Measurements from ENCODE around the gene VPS45. TPM values are rescaled to one million over a fixed set of nuclear protein-coding genes. Genes with fewer than 3 reads are reported as not detected.

The VPS45 gene
- total and polyA plus RNA-seq, 7 experiments from 2014 or later, result 20.3 to 37.7 (median 27.0) TPM

- peak overlapping the region; percentile 79 to 96 (median 94) for H3K27ac Mint-ChIP-seq
- Histone ChIP-seq H3K9me3 (ENCODE audit: control insufficient read depth in 2 of 3, low read length in 3 of 3) (no peaks in the 10 kb centered on the region), H3K4me1 (ENCODE audit: control insufficient read depth in 2 of 2, insufficient read depth in 2 of 2, low read length in 2 of 2) (peaks cover 36 to 48% of the 10 kb centered on the region in 2 donors), H3K36me3 (ENCODE audit: control insufficient read depth in 2 of 3, insufficient read depth in 3 of 3, low read length in 3 of 3) (no peaks in the 10 kb centered on the region), H3K27me3 (ENCODE audit: control insufficient read depth in 2 of 2, insufficient read depth in 2 of 2, low read length in 2 of 2) (no peaks in the 10 kb centered on the region), H3K27ac (ENCODE audit: low read depth, low read length) (peak overlapping the region; percentile 62), H3K4me3 (ENCODE audit: low read length) (no peak overlapping the region)
- H3K4me3 Mint-ChIP-seq, result peak overlapping the region; percentile 55 to 86 (median 75)
- H3K4me1 Mint-ChIP-seq, result peaks cover 44 to 91% (median 85%) of the 10 kb centered on the region in 7 donors
- DNase-seq, result peak in 7 of 9 donors; percentile 29 to 67 (median 56)
- intact Hi-C loops (cut with micrococcal nuclease), result loop anchor here in 1 of 2 donors (1.0 to 2.0 kb wide), 4 partner anchors 14 to 42 kb away; partner anchors contain the start of genes PLEKHO1 and VPS45
- peak; percentile 85 for ATAC-seq
- peaks cover 0 to 45% (median 0%) of the 10 kb centered on the region in 5 donors for H3K36me3 Mint-ChIP-seq
- no peaks in the 10 kb centered on the region for H3K27me3 Mint-ChIP-seq
- H3K9me3 Mint-ChIP-seq, result peaks cover 0 to 3% (median 0%) of the 10 kb centered on the region in 11 donors
- POLR2A ChIA-PET, result interaction anchor here (0.9 to 1.9 kb wide), 5 partner anchors 12 to 257 kb away, joined by 3 to 7 read pairs (median 3); partner anchors contain the start of genes PLEKHO1 and VPS45
- CTCF ChIA-PET, result interaction anchor here (0.6 to 1.7 kb wide), 3 partner anchors 11 to 56 kb away, joined by 3 to 6 read pairs (median 3); no protein-coding TSS in a partner anchor
Measured at GRCh38 chr1:150106341-150106740, 38.8 kb downstream of the VPS45 start.

GRCh38 chr1:150109586-150109985, 42.0 kb downstream of the VPS45 start:
- Mint-ChIP-seq H3K4me3 (peak overlapping the region; percentile 65 to 87 (median 80)), H3K4me1 (peaks cover 40 to 81% (median 76%) of the 10 kb centered on the region in 7 donors), H3K27ac (peak overlapping the region; percentile 76 to 96 (median 94)), H3K9me3 (peaks cover 0 to 7% (median 3%) of the 10 kb centered on the region in 11 donors), H3K36me3 (peaks cover 0 to 56% (median 9%) of the 10 kb centered on the region in 5 donors), H3K27me3 (no peaks in the 10 kb centered on the region)
- intact Hi-C loops (cut with micrococcal nuclease), result loop anchor here in 1 of 2 donors (1.0 kb wide), 1 partner anchor 42 kb away; no protein-coding TSS in a partner anchor
- peak; percentile 67 for ATAC-seq
- peak overlapping the region; percentile 57 for H3K27ac ChIP-seq (ENCODE audit: low read depth, low read length)
- POLR2A ChIA-PET, result interaction anchor here (0.7 to 4.6 kb wide), 16 partner anchors 15 to 226 kb away, joined by 3 to 82 read pairs (median 4); partner anchors contain the start of genes PLEKHO1 and VPS45
- no peaks in the 10 kb centered on the region for H3K27me3 ChIP-seq (ENCODE audit: control insufficient read depth in 2 of 2, insufficient read depth in 2 of 2, low read length in 2 of 2)
- CTCF ChIA-PET, result interaction anchor here (1.7 kb wide), 1 partner anchor 37 kb away, joined by 5 read pairs; no protein-coding TSS in a partner anchor
- peak in 5 of 9 donors; percentile 13 to 42 (median 39) for DNase-seq
- H3K4me3 ChIP-seq (ENCODE audit: low read length), result peak overlapping the region; percentile 44
- no peaks in the 10 kb centered on the region for H3K36me3 ChIP-seq (ENCODE audit: control insufficient read depth in 2 of 3, insufficient read depth in 3 of 3, low read length in 3 of 3)
- peaks cover 41 to 52% of the 10 kb centered on the region in 2 donors for H3K4me1 ChIP-seq (ENCODE audit: control insufficient read depth in 2 of 2, insufficient read depth in 2 of 2, low read length in 2 of 2)
- no peaks in the 10 kb centered on the region for H3K9me3 ChIP-seq (ENCODE audit: control insufficient read depth in 2 of 3, low read length in 3 of 3)

- H3K4me3 Mint-ChIP-seq, result peak overlapping the region; percentile 65 to 87 (median 80)
- ChIA-PET POLR2A (interaction anchor here (0.7 to 4.6 kb wide), 16 partner anchors 12 to 226 kb away, joined by 3 to 82 read pairs (median 4); partner anchors contain the start of genes PLEKHO1 and VPS45), CTCF (interaction anchor here (0.5 to 1.7 kb wide), 2 partner anchors 38 to 113 kb away, joined by 3 to 5 read pairs; no protein-coding TSS in a partner anchor)
- Histone ChIP-seq H3K4me1 (ENCODE audit: control insufficient read depth in 2 of 2, insufficient read depth in 2 of 2, low read length in 2 of 2) (peaks cover 41 to 52% of the 10 kb centered on the region in 2 donors), H3K4me3 (ENCODE audit: low read length) (peak overlapping the region; percentile 44), H3K9me3 (ENCODE audit: control insufficient read depth in 2 of 3, low read length in 3 of 3) (no peaks in the 10 kb centered on the region), H3K36me3 (ENCODE audit: control insufficient read depth in 2 of 3, insufficient read depth in 3 of 3, low read length in 3 of 3) (no peaks in the 10 kb centered on the region), H3K27me3 (ENCODE audit: control insufficient read depth in 2 of 2, insufficient read depth in 2 of 2, low read length in 2 of 2) (no peaks in the 10 kb centered on the region), H3K27ac (ENCODE audit: low read depth, low read length) (peak overlapping the region; percentile 57)
- ATAC-seq (peak; percentile 39), DNase-seq (peak in 7 of 9 donors; percentile 10 to 47 (median 38))
- intact Hi-C loops (cut with micrococcal nuclease), result loop anchor here in 1 of 2 donors (1.0 kb wide), 1 partner anchor 39 kb away; the partner anchor contains the start of gene PLEKHO1
- peaks cover 40 to 76% (median 72%) of the 10 kb centered on the region in 7 donors for H3K4me1 Mint-ChIP-seq
- peaks cover under 1 to 11% (median 4%) of the 10 kb centered on the region in 11 donors for H3K9me3 Mint-ChIP-seq
- peaks cover 3 to 56% (median 13%) of the 10 kb centered on the region in 5 donors for H3K36me3 Mint-ChIP-seq
- H3K27ac Mint-ChIP-seq, result peak overlapping the region; percentile 56 to 96 (median 94)
- H3K27me3 Mint-ChIP-seq, result no peaks in the 10 kb centered on the region
Measured at GRCh38 chr1:150110116-150110515, 42.5 kb downstream of the VPS45 start.

GRCh38 chr1:150111670-150112069, 44.1 kb downstream of the VPS45 start:
- CTCF ChIA-PET, result interaction anchor here (0.5 kb wide), 1 partner anchor 61 kb away, joined by 4 read pairs; no protein-coding TSS in a partner anchor
- no peak for ATAC-seq
- H3K4me1 ChIP-seq (ENCODE audit: control insufficient read depth in 2 of 2, insufficient read depth in 2 of 2, low read length in 2 of 2), result peaks cover 29 to 37% of the 10 kb centered on the region in 2 donors

GRCh38 chr1:150115121-150115520, 47.5 kb downstream of the VPS45 start:
- H3K9me3 Mint-ChIP-seq, result peaks cover 0 to 20% (median 11%) of the 10 kb centered on the region in 11 donors
- H3K36me3 Mint-ChIP-seq, result peaks cover 7 to 36% (median 22%) of the 10 kb centered on the region in 5 donors
- H3K27me3 ChIP-seq (ENCODE audit: control insufficient read depth in 2 of 2, insufficient read depth in 2 of 2, low read length in 2 of 2), result no peaks in the 10 kb centered on the region
- H3K4me3 ChIP-seq (ENCODE audit: low read length), result no peak overlapping the region
- H3K27ac ChIP-seq (ENCODE audit: low read depth, low read length), result no peak overlapping the region
- ChIA-PET CTCF (interaction anchor here (0.5 to 1.2 kb wide), 2 partner anchors 32 to 42 kb away, joined by 3 to 5 read pairs; no protein-coding TSS in a partner anchor), POLR2A (interaction anchor here (0.7 to 1.8 kb wide), 3 partner anchors 24 to 229 kb away, joined by 3 to 7 read pairs (median 5); partner anchors contain the start of gene PLEKHO1)
- ATAC-seq (no peak), DNase-seq (no peak)
- H3K4me1 ChIP-seq (ENCODE audit: control insufficient read depth in 2 of 2, insufficient read depth in 2 of 2, low read length in 2 of 2), result peaks cover 15 to 17% of the 10 kb centered on the region in 2 donors
- intact Hi-C loops (cut with micrococcal nuclease), result no loop called here
- H3K9me3 ChIP-seq (ENCODE audit: control insufficient read depth in 2 of 3, low read length in 3 of 3), result no peaks in the 10 kb centered on the region
- no peak overlapping the region for H3K27ac Mint-ChIP-seq
- H3K27me3 Mint-ChIP-seq, result no peaks in the 10 kb centered on the region
- H3K36me3 ChIP-seq (ENCODE audit: control insufficient read depth in 2 of 3, insufficient read depth in 3 of 3, low read length in 3 of 3), result no peaks in the 10 kb centered on the region
- no peak overlapping the region for H3K4me3 Mint-ChIP-seq
- H3K4me1 Mint-ChIP-seq, result peaks cover 14 to 39% (median 22%) of the 10 kb centered on the region in 7 donors

More at GRCh38 chr1:150111670-150112069, 44.1 kb downstream of the VPS45 start:
- Histone ChIP-seq H3K4me3 (ENCODE audit: low read length) (no peak overlapping the region), H3K36me3 (ENCODE audit: control insufficient read depth in 2 of 3, insufficient read depth in 3 of 3, low read length in 3 of 3) (no peaks in the 10 kb centered on the region), H3K27me3 (ENCODE audit: control insufficient read depth in 2 of 2, insufficient read depth in 2 of 2, low read length in 2 of 2) (no peaks in the 10 kb centered on the region), H3K27ac (ENCODE audit: low read depth, low read length) (no peak overlapping the region), H3K9me3 (ENCODE audit: control insufficient read depth in 2 of 3, low read length in 3 of 3) (no peaks in the 10 kb centered on the region)
- Mint-ChIP-seq H3K4me1 (peaks cover 39 to 65% (median 57%) of the 10 kb centered on the region in 7 donors), H3K4me3 (peak overlapping the region in 9 of 10 donors; percentile 47 to 83 (median 68)), H3K9me3 (peaks cover 0 to 20% (median 11%) of the 10 kb centered on the region in 11 donors), H3K27me3 (no peaks in the 10 kb centered on the region), H3K27ac (peak overlapping the region; percentile 39 to 96 (median 77)), H3K36me3 (peaks cover 7 to 51% (median 22%) of the 10 kb centered on the region in 5 donors)
- intact Hi-C loops (cut with micrococcal nuclease), result no loop called here
- POLR2A ChIA-PET, result interaction anchor here (0.5 to 4.6 kb wide), 9 partner anchors 11 to 864 kb away, joined by 3 to 82 read pairs (median 7); partner anchors contain the start of genes PLEKHO1 and VPS45
- no peak for DNase-seq

- no peaks in the 10 kb centered on the region for H3K36me3 ChIP-seq (ENCODE audit: control insufficient read depth in 2 of 3, insufficient read depth in 3 of 3, low read length in 3 of 3)
- H3K9me3 ChIP-seq (ENCODE audit: control insufficient read depth in 2 of 3, low read length in 3 of 3), result no peaks in the 10 kb centered on the region
- H3K4me1 ChIP-seq (ENCODE audit: control insufficient read depth in 2 of 2, insufficient read depth in 2 of 2, low read length in 2 of 2), result peaks cover 0 to 5% of the 10 kb centered on the region in 2 donors
- H3K27ac ChIP-seq (ENCODE audit: low read depth, low read length), result no peak overlapping the region
- no peak overlapping the region for H3K4me3 Mint-ChIP-seq
- ChIA-PET CTCF (interaction anchor here (0.7 kb wide), 1 partner anchor 48 kb away, joined by 3 read pairs; no protein-coding TSS in a partner anchor), POLR2A (no interaction called here)
- no peak overlapping the region for H3K4me3 ChIP-seq (ENCODE audit: low read length)
- H3K4me1 Mint-ChIP-seq, result peaks cover 0 to 13% (median 3%) of the 10 kb centered on the region in 7 donors
- DNase-seq (no peak), ATAC-seq (no peak)
- intact Hi-C loops (cut with micrococcal nuclease), result no loop called here
- no peak overlapping the region for H3K27ac Mint-ChIP-seq
- H3K9me3 Mint-ChIP-seq, result peaks cover 0 to 20% (median 9%) of the 10 kb centered on the region in 11 donors
- no peaks in the 10 kb centered on the region for H3K27me3 ChIP-seq (ENCODE audit: control insufficient read depth in 2 of 2, insufficient read depth in 2 of 2, low read length in 2 of 2)
- no peaks in the 10 kb centered on the region for H3K27me3 Mint-ChIP-seq
- peaks cover 7 to 42% (median 27%) of the 10 kb centered on the region in 5 donors for H3K36me3 Mint-ChIP-seq
Measured at GRCh38 chr1:150118716-150119115, 51.1 kb downstream of the VPS45 start.
